ENCODE results near the gene SERTM2.

- TF ChIP-seq EZH2 (IDR thresholded peaks at IDR 0.05) = no peak
- TF ChIP-seq, protein P1, sequence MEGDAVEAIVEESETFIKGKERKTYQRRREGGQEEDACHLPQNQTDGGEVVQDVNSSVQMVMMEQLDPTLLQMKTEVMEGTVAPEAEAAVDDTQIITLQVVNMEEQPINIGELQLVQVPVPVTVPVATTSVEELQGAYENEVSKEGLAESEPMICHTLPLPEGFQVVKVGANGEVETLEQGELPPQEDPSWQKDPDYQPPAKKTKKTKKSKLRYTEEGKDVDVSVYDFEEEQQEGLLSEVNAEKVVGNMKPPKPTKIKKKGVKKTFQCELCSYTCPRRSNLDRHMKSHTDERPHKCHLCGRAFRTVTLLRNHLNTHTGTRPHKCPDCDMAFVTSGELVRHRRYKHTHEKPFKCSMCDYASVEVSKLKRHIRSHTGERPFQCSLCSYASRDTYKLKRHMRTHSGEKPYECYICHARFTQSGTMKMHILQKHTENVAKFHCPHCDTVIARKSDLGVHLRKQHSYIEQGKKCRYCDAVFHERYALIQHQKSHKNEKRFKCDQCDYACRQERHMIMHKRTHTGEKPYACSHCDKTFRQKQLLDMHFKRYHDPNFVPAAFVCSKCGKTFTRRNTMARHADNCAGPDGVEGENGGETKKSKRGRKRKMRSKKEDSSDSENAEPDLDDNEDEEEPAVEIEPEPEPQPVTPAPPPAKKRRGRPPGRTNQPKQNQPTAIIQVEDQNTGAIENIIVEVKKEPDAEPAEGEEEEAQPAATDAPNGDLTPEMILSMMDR (IDR thresholded peaks at IDR 0.05) = no peak
- TF ChIP-seq EZH2phosphoT487 (IDR thresholded peaks at IDR 0.05) = no peak
Measured at GRCh38 chrX:111503485-111503993, 7.9 kb upstream of the SERTM2 start.
